ENCODE data around the gene ACTN3. TPM values are rescaled to one million over a fixed set of nuclear protein-coding genes. Genes with fewer than 3 reads are reported as not detected.

The ACTN3 gene
- polyA plus RNA-seq = not detected in 2 replicates

DNA sequence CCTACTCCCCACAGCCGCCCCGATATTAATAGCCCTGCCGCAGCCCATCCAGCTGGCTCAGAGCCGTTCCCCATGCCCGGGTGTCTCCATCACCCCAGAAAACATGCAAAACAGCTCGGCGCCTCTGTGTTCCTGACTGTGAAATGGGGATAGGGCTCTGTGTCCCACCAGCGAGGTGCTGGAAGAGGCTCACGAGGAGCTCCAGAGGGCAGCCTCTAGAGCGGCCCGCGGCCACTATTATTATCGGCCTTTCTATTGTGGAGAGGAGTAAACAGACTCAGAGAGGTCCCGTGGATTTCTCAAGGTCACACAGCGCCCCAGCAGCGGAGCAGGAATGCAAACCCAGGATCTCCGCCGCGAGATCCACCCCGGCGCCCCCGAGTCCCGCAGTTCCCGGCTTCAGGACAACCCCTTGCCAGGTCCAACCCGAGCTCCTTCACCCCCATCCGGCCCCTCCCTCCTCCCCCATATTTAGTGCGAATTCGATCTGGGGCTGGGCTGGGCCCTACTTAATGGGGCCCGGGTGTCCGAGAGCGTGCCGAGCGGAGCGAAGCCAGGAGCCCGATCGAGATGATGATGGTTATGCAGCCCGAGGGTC is at the start of gene ACTN3:
TSS of gene ACTN3 (plus strand) at position 536 of the 598 bp plus-strand sequence. CDS start at position 571, 35 bp downstream.

DNA sequence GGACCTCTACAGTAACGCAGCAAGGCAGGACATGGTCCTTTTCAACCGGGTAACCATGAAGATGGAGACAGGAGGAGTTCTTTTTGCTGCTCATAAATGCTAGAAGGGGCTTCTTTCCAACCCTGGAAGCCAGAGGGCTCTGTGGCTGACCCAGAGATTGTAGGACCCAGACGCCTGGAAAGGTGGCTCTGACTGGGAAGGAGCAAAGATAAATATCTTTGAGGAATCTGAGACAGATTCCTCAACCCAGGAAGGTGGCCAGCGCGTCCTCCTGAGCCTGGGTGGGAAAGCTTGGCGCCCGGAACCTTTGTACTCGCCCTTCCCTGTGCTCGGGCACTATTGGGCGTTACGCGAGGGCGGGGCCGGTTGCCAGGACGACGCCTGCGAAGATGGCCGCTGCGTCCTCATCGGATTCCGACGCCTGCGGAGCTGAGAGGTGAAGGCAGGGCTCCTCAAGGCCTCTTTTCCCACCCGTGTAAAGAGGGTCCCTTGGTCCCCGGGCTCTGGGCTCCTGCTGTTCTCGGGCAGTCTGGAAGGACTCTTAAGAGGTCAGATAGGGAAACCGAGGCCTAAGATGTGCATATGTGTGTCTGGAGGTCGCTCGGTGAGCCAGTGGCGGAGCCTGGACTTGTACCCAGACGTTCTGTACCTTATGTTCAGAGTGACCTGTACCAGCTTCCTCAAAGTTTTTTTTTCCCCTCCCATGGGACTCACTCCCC is 36.3 kb upstream of the ACTN3 start, which contains the start of gene BBS1:
TSS of gene BBS1 (plus strand) at position 365 of the 719 bp plus-strand sequence. CDS start at position 390, 25 bp downstream.

DNA sequence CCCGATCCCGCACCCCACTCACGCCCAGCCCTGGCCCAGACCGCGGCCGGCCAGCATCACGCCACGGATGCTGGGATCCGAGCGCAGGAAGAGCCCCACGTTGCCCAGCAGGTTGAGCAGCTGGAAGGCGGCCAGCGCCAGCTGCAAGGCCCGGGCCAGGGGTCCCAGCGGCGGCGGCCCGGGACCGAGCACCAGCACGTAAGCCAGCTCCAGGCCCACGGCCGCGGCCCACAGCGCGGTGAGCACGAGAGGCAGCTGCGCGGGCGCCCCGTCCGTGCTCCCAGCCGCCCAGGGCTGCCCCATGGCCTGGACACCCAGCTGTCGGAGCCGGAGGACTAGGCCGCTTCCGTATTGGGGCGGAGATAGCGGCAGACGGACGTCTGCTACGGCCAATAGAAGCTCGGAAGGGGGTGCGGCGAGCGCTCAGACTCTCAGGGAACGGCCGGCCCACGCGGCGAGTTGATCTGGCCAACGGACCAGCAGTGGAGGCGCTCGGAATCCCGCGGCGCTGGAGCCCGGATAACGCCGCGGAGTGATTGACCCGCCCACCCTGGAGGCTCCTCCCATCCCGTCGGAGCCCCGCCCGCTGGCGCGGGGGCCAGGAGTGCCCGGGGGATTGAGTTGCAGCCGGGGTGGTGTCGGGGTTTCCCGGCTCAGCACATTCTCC is 869 bp upstream of the ACTN3 start, which contains the start of gene ZDHHC24:
TSS of gene ZDHHC24 (minus strand) at position 348 of the 667 bp plus-strand sequence. CDS start at position 303, 45 bp downstream.

GRCh38 chr11:66568124-66568916 is 21.6 kb downstream of the ACTN3 start, which contains the start of gene CTSF:
Gene CTSF, minus strand, starts transcription at chr11:66568606. Its CDS starts 120 bp downstream, at chr11:66568486.

GRCh38 chr11:66592457-66593302 is 46.0 kb downstream of the ACTN3 start, which contains the start of the genes CCDC87 and CCS:
Gene CCDC87, minus strand, starts transcription at chr11:66593063. Its CDS starts 48 bp downstream, at chr11:66593015.
Gene CCS, plus strand, starts transcription at chr11:66593185. Its CDS starts 77 bp downstream, at chr11:66593262.

Other genes with a start within 250 kb of the ACTN3 start
- gene CD248, start 229.9 kb upstream of the ACTN3 start, polyA plus RNA-seq = not detected in 2 replicates
- 0.73 TPM in 1 of 2 replicates, not detected in the other for gene RIN1, start 210.5 kb upstream of the ACTN3 start, polyA plus RNA-seq
- 2.6 and 6.8 TPM in 2 replicates for gene BRMS1, start 201.8 kb upstream of the ACTN3 start, polyA plus RNA-seq
- gene B4GAT1, start 199.3 kb upstream of the ACTN3 start, polyA plus RNA-seq = 175 and 218 TPM in 2 replicates
- 0.52 and 0.69 TPM in 2 replicates for gene SLC29A2, start 175.1 kb upstream of the ACTN3 start, polyA plus RNA-seq
- 0.16 TPM in 1 of 2 replicates, not detected in the other for gene NPAS4, start 125.9 kb upstream of the ACTN3 start, polyA plus RNA-seq
- 17.4 and 20.0 TPM in 2 replicates for gene MRPL11, start 108.1 kb upstream of the ACTN3 start, polyA plus RNA-seq
- gene PELI3, start 80.0 kb upstream of the ACTN3 start, polyA plus RNA-seq = 1.9 and 3.8 TPM in 2 replicates
- 7.0 and 9.5 TPM in 2 replicates for gene DPP3, start 66.5 kb upstream of the ACTN3 start, polyA plus RNA-seq
- 8.4 and 11.0 TPM in 2 replicates for gene BBS1, start 36.3 kb upstream of the ACTN3 start, polyA plus RNA-seq
- gene ZDHHC24, start 855 bp upstream of the ACTN3 start, polyA plus RNA-seq = 3.7 and 4.8 TPM in 2 replicates
- 17.0 and 22.1 TPM in 2 replicates for gene CTSF, start 21.7 kb downstream of the ACTN3 start, polyA plus RNA-seq
- gene CCDC87, start 46.2 kb downstream of the ACTN3 start, polyA plus RNA-seq = not detected in 2 replicates
- 11.9 and 12.9 TPM in 2 replicates for gene CCS, start 46.3 kb downstream of the ACTN3 start, polyA plus RNA-seq
- 8.6 and 17.6 TPM in 2 replicates for gene RBM14, start 69.7 kb downstream of the ACTN3 start, polyA plus RNA-seq
- 45.8 and 61.8 TPM in 2 replicates for gene RBM4, start 91.8 kb downstream of the ACTN3 start, polyA plus RNA-seq
- 16.2 and 17.1 TPM in 2 replicates for gene RBM4B, start 131.0 kb downstream of the ACTN3 start, polyA plus RNA-seq
- 73.2 and 78.9 TPM in 2 replicates for gene SPTBN2, start 182.3 kb downstream of the ACTN3 start, polyA plus RNA-seq